ENCODE data around the gene IFI27L1. TPM values are rescaled to one million over a fixed set of nuclear protein-coding genes. Genes with fewer than 3 reads are reported as not detected.
A peak's percentile ranks its signal among the peaks of the same experiment; 100 is the strongest.

IFI27L1 gene
- total and polyA plus RNA-seq, 12 donors, result 7.7 to 47.4 (median 17.1) TPM

DNA sequence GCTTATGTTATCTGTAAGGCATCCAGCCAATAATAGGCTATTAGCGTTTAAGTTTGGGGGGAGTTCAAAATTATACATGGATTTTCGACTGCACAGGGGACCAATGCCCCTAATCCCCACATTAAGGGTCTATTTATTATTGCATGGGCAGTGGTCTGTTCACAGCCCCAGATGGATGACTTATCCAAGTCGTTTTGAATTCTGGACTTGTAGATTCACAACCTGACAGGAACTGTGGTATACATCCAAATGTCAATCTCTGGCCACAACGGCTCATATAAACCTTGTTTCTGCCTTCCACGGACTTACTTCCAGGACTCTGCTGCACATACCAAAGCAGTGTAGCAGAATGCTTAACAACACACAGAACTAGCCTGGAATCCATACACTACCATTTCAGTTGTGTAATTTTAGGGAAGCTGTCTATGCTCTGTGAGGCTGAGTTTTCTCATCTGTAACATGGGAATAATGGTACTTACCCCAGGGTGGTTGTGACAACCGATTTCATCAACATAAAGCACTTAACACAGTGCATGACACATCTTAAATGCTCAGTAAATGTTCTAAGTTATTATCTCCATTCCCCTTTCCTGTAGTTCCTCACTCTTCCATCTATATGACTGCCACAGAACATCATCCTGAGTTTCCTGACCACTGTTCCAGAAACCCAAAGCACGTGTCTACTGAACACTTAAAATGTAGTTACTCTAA lies 3.8 kb upstream of the IFI27L1 start:
- ATAC-seq (no peak), DNase-seq (no peak)
- WGBS, 2 donors, result 59 to 61% methylated on average over 7 of the region's 7 CpGs
- TF ChIP-seq, protein P1, sequence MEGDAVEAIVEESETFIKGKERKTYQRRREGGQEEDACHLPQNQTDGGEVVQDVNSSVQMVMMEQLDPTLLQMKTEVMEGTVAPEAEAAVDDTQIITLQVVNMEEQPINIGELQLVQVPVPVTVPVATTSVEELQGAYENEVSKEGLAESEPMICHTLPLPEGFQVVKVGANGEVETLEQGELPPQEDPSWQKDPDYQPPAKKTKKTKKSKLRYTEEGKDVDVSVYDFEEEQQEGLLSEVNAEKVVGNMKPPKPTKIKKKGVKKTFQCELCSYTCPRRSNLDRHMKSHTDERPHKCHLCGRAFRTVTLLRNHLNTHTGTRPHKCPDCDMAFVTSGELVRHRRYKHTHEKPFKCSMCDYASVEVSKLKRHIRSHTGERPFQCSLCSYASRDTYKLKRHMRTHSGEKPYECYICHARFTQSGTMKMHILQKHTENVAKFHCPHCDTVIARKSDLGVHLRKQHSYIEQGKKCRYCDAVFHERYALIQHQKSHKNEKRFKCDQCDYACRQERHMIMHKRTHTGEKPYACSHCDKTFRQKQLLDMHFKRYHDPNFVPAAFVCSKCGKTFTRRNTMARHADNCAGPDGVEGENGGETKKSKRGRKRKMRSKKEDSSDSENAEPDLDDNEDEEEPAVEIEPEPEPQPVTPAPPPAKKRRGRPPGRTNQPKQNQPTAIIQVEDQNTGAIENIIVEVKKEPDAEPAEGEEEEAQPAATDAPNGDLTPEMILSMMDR (IDR thresholded peaks at IDR 0.05), result no peak
- Histone ChIP-seq H3K4me3 (peak overlapping the region in 9 of 10 donors; percentile 10 to 99 (median 97)), H3K4me1 (peaks cover 10 to 65% (median 56%) of the 10 kb centered on the region in 9 donors), H3K27ac (no peak overlapping the region), H3K36me3 (peaks cover 0 to 55% (median 10%) of the 10 kb centered on the region in 9 donors), H3K9me3 (peaks cover 0 to 38% (median 14%) of the 10 kb centered on the region in 11 donors), H3K27me3 (no peaks in the 10 kb centered on the region)
- intact Hi-C loops (cut with DNase I), result loop anchor here in 2 of 10 donors (5.0 kb wide), 2 partner anchors 40 to 55 kb away; no protein-coding TSS in a partner anchor

DNA sequence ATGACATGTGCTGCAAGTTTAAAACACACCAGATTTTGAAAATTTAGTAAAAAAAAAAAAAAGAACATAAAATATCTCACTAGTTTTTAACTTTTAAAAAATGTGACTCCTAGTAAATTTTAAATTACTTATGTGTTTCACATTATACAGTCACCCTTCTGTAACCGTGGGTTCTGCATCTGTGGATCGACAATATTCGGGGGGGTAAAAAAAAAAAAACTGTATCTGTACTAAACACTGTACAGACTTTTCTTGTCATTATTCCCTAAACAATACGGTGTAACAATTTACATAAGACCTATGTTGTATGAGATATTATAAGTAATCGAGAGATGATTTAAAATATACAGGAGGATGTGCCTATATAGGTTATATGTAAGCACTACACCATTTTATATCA lies 3.3 kb upstream of the IFI27L1 start:
- Histone ChIP-seq H3K36me3 (peaks cover 0 to 55% (median 10%) of the 10 kb centered on the region in 9 donors), H3K27ac (no peak overlapping the region), H3K27me3 (no peaks in the 10 kb centered on the region), H3K4me1 (peaks cover 10 to 66% (median 57%) of the 10 kb centered on the region in 9 donors), H3K4me3 (peak overlapping the region in 9 of 10 donors; percentile 16 to 99 (median 97)), H3K9me3 (peaks cover 0 to 35% (median 14%) of the 10 kb centered on the region in 11 donors)
- TF ChIP-seq, protein P1 (IDR thresholded peaks at IDR 0.05), result no peak
- intact Hi-C loops (cut with DNase I), result loop anchor here in 2 of 10 donors (5.0 kb wide), 2 partner anchors 41 to 54 kb away; no protein-coding TSS in a partner anchor
- WGBS, 2 donors, result 65 to 66% methylated on average over 5 of the region's 5 CpGs
- no peak for ATAC-seq
- DNase-seq, result no peak

GRCh38 chr14:94079891-94080620 lies 1.1 kb upstream of the IFI27L1 start:
- Histone ChIP-seq H3K9me3 (peaks cover 0 to 14% (median 3%) of the 10 kb centered on the region in 11 donors), H3K4me1 (peaks cover 10 to 62% (median 57%) of the 10 kb centered on the region in 9 donors), H3K27ac (peak overlapping the region; percentile 61 to 96 (median 92)), H3K27me3 (no peaks in the 10 kb centered on the region), H3K4me3 (peak overlapping the region; percentile 71 to 99 (median 97)), H3K36me3 (peaks cover 0 to 44% (median 10%) of the 10 kb centered on the region in 9 donors)
- ATAC-seq, result peak in 2 of 8 donors; percentile 29 to 31
- WGBS, 2 donors, result 2 to 3% methylated on average over 15 of the region's 15 CpGs
- intact Hi-C loops (cut with DNase I), result loop anchor here in 5 of 10 donors (2.0 to 5.0 kb wide), 7 partner anchors 29 to 57 kb away; partner anchors contain the start of genes OTUB2 (in 2 of the 5), IFI27 (in 1 of the 5) and IFI27L2 (in 1 of the 5)
- TF ChIP-seq, protein P1 (IDR thresholded peaks at IDR 0.05), result no peak
- no peak for DNase-seq

- Histone ChIP-seq H3K36me3 (peaks cover 0 to 30% (median 10%) of the 10 kb centered on the region in 9 donors), H3K27me3 (no peaks in the 10 kb centered on the region), H3K4me3 (peak overlapping the region; percentile 71 to 99 (median 97)), H3K4me1 (peaks cover 10 to 49% (median 45%) of the 10 kb centered on the region in 9 donors), H3K27ac (peak overlapping the region; percentile 61 to 96 (median 92)), H3K9me3 (peaks cover 0 to under 1% (median 0%) of the 10 kb centered on the region in 11 donors)
- ATAC-seq (peak in 5 of 8 donors; percentile 1 to 31 (median 9)), DNase-seq (no peak)
- intact Hi-C loops (cut with DNase I), result loop anchor here in 4 of 10 donors (2.0 to 5.0 kb wide), 5 partner anchors 27 to 56 kb away; partner anchors contain the start of genes OTUB2 (in 2 of the 4), IFI27 (in 1 of the 4) and IFI27L2 (in 1 of the 4)
- WGBS, 2 donors, result 0 to 1% methylated on average over 19 of the region's 19 CpGs
- TF ChIP-seq, protein P1 (IDR thresholded peaks at IDR 0.05), result no peak
Measured at GRCh38 chr14:94081386-94081820, 293 bp downstream of the IFI27L1 start.
